Mucosa of gallbladder (tissue), 1 donor: ENCODE measurements around the gene BTG3. TPM values are rescaled to one million over a fixed set of nuclear protein-coding genes. Genes with fewer than 3 reads are reported as not detected.

Experiments
- DNase-seq: peaks from one replicate; pipeline ENCODE4 v3.0.0-alpha.2; 2020; ENCODE audit warnings: low spot score
- total RNA-seq: library from RNA; stranded (reverse); gene quantifications from one replicate; pipeline ENCODE4 v1.2.1, GENCODE V29; 2021
- donor health status: DM: no; HTN: no; CAD: no.

Gene BTG3
- total RNA-seq, 1 donor from 2014 or later, result 15.5 TPM

DNA sequence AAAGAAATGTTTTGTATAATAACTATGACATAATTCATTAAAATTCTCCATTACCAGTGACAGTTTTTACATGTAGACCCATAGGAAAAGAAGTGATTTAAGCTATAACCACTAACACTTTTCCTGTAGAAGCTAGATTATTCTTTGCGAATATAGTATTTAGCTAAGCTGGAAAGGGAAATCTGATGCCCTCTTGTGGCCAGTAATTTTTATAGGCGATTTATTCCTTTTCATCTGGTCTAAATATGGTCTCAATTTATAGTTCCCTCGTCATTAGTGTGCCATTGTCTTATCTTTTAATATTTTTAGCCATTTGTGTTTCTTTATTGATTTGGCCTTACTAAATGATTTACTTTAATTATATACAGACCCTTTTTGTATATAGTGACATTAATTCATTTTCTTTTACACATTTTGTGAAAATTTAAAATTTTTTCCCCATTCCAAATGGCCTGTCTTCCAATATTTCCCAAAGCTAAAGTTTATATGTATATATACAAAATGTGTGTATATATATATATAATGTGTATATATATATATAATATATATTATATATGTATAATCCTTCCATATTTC lies 26.7 kb downstream of the BTG3 start:
- peak; percentile 36 for DNase-seq

GRCh38 chr21:17583898-17584297 lies 28.8 kb downstream of the BTG3 start:
- no peak for DNase-seq

- DNase-seq, result no peak
These were observed 32.4 kb downstream of the BTG3 start for GRCh38 chr21:17580319-17580718.

- DNase-seq, result no peak
These were observed 33.8 kb downstream of the BTG3 start for GRCh38 chr21:17578876-17579275.

GRCh38 chr21:17578162-17578561 lies 34.5 kb downstream of the BTG3 start:
- DNase-seq, result no peak

GRCh38 chr21:17577701-17578100 lies 35.0 kb downstream of the BTG3 start:
- no peak for DNase-seq

DNA sequence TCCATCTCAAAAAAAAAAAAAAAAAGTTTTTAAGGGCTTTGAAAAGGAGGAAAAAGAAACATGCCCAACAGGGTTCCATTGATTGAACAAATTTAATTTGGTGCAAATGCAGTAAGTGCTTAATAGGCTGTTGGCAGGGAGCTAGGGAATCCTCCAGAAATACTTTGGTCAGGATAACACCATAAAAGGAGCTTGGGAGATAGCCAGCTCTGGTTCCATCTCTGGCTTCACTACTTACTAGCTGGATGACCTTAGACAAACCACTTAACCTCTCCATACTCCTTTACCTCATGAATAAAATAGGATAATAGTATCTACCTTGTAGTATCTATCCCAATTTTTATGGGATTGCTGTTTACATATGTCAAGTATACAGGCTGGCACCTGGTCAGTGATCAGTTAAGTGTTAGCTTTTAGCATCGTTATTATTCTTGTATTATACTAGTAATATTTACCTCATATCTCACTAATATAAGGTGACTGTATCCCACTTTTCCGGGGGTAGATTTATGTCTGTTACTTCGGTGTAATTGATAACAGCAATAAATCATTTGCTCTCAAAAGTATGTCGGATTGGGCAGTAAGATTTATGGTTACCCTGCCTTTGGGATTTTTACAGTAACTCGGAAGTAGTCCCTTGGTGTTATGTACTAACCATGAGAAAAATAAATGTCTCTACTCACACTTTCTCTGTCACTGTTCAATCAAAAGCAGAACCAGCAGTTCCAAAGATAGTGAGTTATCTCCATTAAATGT lies 36.4 kb downstream of the BTG3 start:
- DNase-seq, result no peak

DNA sequence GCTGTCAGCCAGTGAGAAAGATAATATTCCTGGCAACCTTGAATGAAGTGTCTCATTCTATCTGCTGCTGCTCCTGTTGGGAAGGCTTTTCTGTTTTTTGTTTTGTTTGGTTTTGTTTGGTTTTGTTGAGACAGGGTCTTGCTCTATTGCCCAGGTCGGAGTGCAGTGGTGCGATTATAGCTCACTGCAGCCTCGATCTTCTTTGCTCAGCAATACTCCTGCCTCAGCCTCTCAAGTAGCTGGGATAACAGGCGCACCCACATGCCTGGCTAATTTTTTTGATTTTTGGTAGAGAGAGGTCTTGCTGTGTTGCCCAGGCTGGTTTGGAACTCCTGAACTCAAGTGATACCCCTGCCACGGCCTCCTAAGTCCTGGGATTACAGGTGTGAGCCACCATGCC lies 37.6 kb downstream of the BTG3 start:
- DNase-seq, result no peak

DNA sequence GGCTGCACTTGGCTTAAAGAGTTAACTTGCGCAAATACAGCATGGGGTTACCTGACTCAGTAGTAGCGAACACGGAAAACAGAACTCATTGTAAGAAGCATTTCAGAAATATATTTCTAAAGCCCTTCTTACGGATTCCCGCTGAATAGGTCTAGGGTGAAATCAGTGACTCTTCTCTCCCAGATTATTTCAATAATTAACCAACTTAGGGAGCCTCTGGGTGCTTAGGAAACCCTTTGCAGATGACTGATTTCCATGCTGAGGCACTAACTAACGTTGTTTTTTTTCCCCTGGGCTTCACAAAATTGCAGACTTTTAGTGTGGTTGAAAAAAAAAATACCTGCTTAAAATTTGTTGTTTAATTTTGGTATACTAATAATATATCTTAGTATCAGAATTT lies 40.3 kb downstream of the BTG3 start:
- DNase-seq, result no peak

DNA sequence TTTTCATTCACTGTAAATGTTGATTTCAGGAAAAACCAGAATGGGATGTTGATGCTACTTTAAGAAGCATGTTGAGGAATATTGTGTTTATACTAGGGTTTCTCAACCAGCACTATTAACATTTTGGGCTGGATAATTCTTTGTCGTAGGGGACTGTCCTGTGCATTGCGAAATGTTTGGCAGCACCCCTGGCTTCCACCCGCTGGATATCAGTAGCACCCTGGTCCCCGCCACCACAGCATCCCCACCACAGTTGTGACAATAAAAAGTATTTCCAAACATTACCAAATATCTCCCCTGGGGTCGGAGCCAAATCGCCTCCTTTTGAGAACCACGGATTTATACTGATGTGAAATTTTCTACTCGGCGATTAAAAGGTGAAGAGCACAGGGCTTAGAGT lies 41.9 kb downstream of the BTG3 start:
- no peak for DNase-seq

DNA sequence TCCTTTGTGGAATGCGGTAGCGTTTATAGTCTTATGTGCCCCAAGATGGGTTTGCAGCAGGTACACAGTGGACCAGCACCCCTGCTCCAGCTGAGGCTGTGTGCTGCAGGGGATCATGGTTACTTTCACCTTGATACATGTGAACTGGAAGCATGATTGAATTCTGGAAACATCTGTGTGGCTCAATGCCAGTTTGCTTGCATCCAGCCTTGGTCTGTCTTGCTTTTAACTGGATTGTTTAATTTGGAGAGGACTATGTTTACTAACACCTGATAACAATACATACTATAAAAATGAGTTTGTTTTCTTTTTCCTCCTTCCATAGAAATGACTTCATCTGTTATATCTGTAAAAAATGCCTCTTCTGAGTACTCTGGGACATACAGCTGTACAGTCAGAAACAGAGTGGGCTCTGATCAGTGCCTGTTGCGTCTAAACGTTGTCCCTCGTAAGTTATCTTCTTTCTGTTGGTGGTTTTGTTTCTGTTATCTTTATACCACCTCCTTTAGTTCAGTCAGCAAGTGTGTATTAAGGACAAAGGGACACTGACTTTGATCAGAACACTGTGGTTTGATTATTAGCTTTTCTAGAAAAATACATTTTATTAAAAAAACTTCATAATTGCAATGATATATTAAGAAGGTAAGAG lies 52.2 kb downstream of the BTG3 start:
- no peak for DNase-seq

GRCh38 chr21:17554679-17555465 lies 57.8 kb downstream of the BTG3 start:
- no peak for DNase-seq

DNA sequence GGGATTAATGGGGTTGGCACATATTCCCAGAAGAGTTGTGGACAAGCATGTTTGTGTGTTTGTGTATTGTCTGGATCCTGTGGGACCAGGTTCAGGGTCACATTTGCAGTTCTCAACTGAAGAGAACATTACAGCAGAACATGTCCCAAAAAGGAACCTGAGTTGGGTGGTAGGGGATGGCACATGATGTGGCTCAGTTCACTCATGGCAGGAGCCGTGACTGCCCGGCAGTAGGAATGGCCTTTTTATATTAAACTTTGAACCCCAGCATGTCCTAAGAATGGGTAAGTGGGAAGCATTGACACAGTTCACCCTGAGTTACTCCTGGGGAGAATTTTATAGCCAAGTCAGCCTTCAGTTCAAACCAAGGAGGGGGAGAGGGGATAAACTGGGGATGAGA lies 58.6 kb downstream of the BTG3 start:
- DNase-seq, result no peak

DNA sequence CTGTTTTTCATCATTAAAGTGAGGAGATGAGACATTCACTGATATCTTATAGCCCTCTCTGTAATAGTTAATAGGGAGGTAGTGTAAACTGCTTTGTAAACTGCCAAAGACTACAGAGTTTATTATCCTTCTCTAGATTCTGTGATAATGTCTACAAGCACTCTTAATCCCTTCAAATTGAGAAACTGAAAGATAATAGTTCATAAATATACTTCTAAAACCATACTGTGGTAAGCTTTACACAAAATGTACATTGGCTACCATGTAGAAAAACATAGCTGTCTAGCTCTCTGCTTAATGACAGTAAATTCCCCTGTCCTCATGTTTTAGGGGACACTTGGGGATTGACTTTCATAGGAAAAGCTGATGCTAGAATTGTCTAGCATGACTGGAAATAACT lies 60.3 kb downstream of the BTG3 start:
- no peak for DNase-seq

DNA sequence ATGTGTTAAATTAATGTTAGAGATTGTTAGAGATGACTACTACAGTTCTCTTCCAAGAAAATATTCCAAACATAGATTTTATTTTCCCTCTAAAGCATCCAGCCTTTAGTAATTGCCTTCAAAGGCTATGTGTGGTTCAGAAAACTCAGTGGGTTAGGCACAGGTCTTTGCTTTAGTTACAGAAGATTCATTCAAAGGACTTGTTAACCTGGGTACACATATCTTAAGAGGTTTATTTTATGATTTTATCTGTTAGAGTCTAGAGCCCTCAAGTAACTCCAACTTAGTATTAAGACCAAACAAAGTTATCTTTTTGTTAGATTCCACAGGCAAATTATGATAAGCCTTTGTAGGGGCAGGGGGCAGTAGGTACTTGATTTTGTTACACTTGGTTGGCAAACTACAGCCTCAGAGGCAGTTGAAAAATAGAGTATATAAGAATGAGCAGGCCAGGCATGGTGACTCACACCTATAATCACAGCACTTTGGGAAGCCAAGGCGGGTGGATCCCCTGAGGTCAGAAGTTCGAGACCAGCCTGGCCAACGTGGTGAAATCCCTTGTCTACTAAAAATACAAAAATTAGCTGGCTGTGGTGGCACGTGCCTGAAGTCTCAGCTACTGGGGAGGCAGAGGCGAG lies 61.9 kb downstream of the BTG3 start:
- no peak for DNase-seq

GRCh38 chr21:17548262-17548661 lies 64.4 kb downstream of the BTG3 start:
- DNase-seq, result no peak

GRCh38 chr21:17545007-17545406 lies 67.7 kb downstream of the BTG3 start:
- DNase-seq, result no peak

Other genes with a start within 250 kb of the BTG3 start
- gene CXADR, start 99.9 kb downstream of the BTG3 start, total RNA-seq, result 151 TPM
- 7.4 TPM for gene C21orf91, start 206.5 kb upstream of the BTG3 start, total RNA-seq